GM12801 (cell line): ENCODE measurements around the gene CD9.

ENCODE experiments used
- CTCF ChIP-seq: IDR thresholded peaks from one replicate; pipeline ENCODE4 v1.5.1; 2011; ENCODE audit warnings: control low read depth; ENCODE audit not compliant: insufficient read length; ENCODE audit errors: extremely low read depth

Gene CD9

GRCh38 chr12:6195665-6196535 is 4.3 kb upstream of the CD9 start:
- TF ChIP-seq CTCF = no peak

DNA sequence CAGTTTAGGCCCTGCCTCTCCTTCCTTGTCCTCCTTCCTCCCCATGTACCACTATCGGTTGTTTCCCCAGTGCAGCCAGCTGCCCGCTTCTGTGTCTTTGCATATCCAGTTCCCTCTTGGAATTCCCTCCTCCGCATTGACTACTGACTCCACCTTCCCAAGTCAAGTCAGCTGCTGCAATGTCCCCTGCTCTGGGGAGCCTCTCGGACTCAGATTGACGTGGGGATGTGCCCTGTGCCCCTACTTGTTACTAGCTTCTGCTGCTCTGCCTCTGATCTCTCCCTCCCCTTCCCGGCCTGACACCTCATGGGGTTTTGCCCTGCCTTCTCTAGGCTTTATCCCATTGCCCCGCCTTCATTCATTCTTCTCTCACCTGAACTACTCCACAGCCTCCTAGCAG is 2.1 kb upstream of the CD9 start:
- no peak for TF ChIP-seq CTCF

DNA sequence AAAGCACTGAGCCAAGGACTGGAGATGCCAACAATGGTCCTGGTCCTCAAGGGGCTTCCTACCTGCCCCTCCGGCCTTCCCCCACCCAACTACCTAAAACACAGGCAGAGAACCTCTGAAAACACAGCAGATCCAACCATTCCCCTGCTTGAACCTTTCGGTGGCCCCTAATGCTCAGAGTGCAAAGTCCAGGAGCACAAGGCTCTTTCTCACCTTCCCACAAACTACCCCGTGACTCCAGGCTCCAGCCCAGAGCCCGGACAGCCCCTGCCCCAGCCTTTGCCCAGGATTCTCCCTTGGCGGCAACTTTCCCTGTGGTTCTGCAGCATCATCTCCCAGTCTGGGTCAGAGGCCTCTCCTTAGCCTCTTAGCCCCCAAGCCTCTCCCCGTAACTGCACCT is 1.6 kb upstream of the CD9 start:
- TF ChIP-seq CTCF = no peak

DNA sequence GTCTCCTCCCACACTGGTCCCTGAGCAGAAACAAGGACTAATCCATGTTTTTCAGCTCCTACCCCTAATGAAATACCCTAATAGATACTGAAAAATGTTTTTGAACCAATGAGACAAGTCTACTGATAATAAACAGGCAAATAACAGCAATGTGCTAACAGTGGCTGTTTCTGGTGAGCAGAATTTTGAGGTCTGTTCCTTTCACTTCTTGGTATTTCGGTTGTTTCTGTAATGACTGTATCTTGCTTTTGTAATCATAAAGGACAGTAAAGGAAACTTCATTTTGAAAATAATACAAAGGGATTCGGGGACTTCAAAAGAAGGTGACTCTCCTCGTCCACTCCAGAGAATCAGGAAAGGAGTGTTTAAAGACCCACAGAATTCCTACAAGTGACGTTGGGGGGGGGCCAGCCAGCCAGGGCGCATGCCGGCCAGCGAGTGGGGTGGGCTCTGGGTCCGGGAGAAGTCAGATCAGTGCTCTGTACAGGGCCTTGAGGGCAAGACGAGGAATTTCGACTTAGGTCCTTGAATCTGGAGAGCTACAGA is 1.1 kb upstream of the CD9 start:
- no peak for TF ChIP-seq CTCF

GRCh38 chr12:6199531-6200255 is 507 bp upstream of the CD9 start:
- TF ChIP-seq CTCF = no peak

- TF ChIP-seq CTCF = no peak
These were observed 1.0 kb downstream of the CD9 start for GRCh38 chr12:6201213-6201608.

GRCh38 chr12:6201826-6202225 is 1.6 kb downstream of the CD9 start:
- TF ChIP-seq CTCF = no peak
